HG03469 (cell line): ENCODE results near the gene SRRM1.
"Not testable (repeated sequence)": the region's sequence is repeated elsewhere in the genome, so short reads cannot be mapped to it uniquely, and the experiment has no call there.

ENCODE experiments used
- ATAC-seq: cut with Tn5 transposase; IDR thresholded peaks from one replicate; pipeline ENCODE4 v1.9.1; 2021; ENCODE audit warnings: mild to moderate bottlenecking, moderate library complexity, moderate number of reproducible peaks; ENCODE audit not compliant: unreplicated experiment

The SRRM1 gene

DNA sequence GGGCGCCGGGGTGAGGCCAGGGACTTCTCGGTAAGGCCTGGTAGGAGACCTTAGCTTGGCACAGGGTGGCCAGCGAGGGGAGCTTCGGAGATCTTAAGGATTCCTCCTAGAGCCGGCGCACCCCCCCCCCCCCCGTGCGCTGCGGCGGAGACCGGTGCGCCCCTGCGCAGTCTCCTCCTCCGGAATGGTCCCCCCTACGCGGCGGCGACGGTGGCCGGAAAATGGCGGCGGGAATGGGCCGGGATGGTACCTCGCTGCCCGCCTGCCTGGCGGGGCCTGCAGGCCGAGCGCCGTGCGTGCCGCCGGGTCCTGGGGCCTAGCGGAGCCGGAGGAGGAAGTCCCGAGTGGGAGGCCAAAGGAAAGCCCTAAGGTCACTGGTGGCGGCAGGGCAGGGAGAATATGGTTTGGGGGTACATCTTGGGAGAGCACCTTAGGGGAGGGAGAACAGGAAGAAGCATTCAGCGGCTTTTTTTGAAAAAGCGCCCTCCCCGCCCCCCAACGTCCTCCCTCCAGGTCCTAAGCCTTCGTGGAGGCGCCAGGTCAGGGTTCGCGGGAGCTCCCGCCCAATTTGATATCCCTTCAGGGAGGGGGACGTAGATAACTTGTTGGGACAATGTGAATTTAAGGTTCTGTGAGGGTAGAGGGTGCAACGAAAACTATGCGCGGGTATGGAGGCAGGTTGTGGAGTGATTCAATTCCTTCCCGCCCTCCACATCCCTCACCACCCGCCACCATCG is 429 bp downstream of the SRRM1 start:
- ATAC-seq = no peak

DNA sequence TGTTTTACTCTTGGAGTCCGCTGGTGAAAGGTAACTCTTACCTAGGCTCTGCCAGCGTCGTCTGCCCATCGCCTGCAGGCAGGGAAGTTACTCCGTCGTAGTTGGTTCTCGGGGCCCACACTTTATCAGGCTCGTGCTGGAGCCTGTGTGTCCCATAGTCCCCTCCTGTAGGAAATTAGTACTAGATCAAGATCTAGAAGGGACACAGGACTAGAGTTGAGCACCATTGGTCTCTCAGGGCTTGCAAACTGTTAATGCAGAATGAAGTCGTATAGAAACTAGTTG is 940 bp downstream of the SRRM1 start:
- ATAC-seq = no peak

- ATAC-seq = no peak
These were observed 5.8 kb downstream of the SRRM1 start for GRCh38 chr1:24648919-24649318.

DNA sequence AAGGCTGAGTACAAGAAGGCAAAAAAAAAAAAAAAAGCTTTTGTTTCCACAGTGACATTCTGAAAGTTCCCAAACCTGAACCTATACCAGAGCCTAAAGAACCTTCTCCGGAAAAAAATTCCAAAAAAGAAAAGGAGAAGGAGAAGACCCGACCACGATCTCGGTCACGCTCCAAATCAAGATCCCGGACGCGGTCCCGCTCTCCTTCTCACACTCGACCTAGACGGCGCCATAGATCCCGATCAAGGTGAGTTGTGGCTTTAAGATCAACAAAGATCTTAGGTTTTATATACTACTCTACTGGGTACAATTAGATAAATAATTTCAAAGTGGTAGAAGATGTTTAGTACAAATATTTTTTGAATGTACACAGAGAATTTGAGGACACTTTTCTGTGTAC is 9.3 kb downstream of the SRRM1 start:
- ATAC-seq = no peak

GRCh38 chr1:24654010-24654409 is 10.9 kb downstream of the SRRM1 start:
- no peak for ATAC-seq

GRCh38 chr1:24656046-24656445 is 12.9 kb downstream of the SRRM1 start:
- ATAC-seq = no peak

- no peak for ATAC-seq
These were observed 14.7 kb downstream of the SRRM1 start for GRCh38 chr1:24657781-24658180.

DNA sequence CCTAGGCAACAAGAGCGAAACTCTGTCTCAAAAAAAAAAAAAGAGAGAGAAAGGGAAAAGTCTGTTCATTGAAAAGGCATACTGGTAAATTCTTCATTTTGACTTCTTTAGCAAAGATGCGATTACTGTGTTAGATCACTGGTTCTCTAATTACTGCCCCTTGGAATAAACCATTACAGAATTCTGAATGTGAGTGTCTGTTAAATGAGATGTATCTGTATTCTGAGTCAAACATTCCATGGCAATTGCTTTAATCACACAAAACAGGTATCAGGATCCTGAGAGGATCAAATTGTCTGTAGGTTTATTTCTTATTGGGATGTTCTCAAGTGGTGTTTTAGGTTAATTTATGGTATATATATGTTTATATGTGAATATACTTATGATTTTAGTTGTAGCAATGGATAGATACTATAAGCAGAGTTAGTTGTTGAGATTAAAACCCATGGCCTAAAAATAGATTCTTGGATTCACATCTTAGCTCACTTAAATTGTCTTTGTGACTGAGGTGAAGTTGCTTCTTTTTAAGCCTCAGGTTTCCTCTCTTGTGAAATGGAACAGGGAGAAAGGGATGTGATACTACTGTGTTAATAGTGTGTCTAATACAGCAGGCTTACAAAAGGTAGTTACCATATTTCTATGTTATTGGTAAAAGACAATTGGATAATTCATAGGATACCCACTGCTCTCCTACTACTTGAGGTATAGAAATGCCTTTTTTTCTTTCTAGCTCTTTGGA is 16.2 kb downstream of the SRRM1 start:
- ATAC-seq = no peak

DNA sequence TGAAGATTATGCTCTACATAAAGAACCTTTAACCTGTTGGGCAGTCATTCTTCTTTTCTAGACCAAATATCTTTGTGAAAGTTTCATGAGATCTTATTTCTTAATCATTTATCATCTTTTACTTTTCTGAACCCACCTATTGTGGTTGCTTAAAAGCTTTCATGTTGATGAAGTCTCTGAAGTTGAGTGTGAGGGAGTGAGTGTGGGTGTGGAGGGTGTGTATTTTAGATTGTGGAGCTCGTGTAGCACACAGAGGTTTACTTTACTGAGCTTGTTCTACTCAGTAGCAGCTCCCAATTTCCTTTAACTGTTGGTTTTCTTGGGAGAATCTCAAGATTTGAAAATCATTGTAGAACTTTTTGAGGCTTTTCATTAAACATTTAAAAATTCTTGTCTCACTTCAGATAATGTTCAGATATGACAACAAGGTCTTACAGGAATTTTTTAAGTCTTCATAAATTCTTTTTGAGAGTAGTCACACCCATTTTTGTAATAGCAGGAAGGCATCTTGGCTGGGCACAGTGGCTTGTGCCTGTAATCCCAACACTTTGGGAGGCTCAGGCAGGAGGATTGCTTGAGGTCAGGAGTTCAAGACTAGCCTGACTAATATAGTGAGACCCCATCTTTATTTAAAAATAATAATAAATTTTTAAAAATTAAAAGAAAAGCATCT is 17.0 kb downstream of the SRRM1 start:
- ATAC-seq = no peak

GRCh38 chr1:24664507-24665033 is 21.5 kb downstream of the SRRM1 start:
- ATAC-seq = no peak

GRCh38 chr1:24666794-24667193 is 23.7 kb downstream of the SRRM1 start:
- no peak for ATAC-seq

DNA sequence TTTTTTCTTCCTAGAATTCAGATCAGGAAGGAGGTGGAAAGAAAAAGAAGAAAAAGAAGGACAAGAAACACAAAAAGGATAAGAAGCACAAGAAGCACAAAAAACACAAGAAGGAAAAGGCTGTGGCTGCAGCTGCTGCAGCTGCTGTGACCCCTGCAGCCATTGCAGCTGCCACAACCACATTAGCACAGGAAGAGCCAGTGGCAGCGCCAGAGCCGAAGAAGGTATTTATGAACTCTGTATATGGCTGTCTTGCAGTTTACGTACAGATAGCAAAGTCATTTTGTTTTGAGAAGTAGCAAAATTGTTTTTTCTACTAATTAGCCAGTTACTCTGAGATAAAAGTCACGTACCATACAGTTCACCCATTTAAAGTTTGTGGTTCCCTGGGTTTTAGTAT is 28.3 kb downstream of the SRRM1 start:
- not testable (repeated sequence) for ATAC-seq

GRCh38 chr1:24672686-24673085 is 29.6 kb downstream of the SRRM1 start:
- ATAC-seq = not testable (repeated sequence)

- no peak for ATAC-seq
These were observed 30.2 kb downstream of the SRRM1 start for GRCh38 chr1:24673341-24673740.

- ATAC-seq = not testable (repeated sequence)
These were observed 35.3 kb downstream of the SRRM1 start for GRCh38 chr1:24678421-24678820.

DNA sequence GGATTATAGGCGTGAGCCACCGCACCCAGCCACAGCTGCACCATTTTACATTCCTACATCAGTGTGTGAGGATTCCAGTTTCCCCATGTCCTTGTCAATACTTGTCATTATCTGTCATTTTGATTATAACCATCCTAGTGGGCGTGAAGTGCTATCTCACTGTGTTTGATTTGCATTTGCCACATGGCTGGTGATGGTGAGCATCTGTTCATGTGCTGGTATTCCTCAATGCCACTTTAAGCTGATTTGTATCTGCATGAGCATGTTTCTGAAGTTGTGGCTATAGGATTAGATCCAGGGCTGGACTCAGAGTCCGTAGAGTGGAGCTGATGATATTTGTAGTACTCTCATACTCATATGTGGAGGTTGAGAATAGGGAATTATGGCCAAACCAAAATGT is 36.6 kb downstream of the SRRM1 start:
- ATAC-seq = no peak

DNA sequence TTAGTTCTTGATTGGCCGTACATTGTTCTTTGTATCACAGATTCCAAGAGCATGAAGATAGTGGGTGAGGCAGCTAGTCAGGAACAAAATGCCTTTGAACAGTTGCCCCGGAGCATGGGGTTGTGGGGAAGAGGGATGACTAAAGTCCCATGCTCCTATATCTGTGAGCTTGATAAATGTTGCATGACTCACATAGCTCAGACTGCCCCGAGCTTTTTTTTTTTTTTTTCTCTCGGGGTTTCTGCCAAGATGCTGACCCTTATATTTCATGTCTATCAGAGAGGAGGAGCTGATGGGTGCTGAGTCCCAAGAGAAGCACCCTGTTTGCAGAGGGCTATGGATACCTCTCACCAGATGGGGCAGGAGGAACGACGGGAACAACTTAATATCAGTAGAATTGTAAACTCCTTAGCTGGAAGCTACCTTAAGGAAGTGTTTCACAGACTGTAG is 40.6 kb downstream of the SRRM1 start:
- no peak for ATAC-seq

DNA sequence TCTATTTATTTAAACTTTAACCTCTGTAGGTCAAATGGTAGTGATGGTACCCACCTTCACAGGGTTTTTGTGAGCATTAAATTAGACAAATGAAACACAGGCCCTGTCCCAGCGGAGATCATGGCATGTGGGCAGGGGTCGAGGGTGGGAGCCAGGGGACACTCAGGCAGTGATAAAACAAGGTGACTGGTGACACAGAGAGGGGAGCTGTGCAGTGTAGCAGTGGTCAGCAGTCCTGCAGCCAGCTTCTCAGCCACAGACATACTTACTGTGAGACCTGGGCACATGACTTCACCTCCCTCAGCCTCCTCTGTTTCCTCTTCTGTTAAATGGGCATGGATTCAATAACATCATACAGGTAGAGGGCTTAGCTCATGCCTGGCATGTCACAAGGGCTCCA is 44.9 kb downstream of the SRRM1 start:
- ATAC-seq = no peak

GRCh38 chr1:24688621-24689195 is 45.6 kb downstream of the SRRM1 start:
- no peak for ATAC-seq

- no peak for ATAC-seq
These were observed 47.9 kb downstream of the SRRM1 start for GRCh38 chr1:24691051-24691450.

DNA sequence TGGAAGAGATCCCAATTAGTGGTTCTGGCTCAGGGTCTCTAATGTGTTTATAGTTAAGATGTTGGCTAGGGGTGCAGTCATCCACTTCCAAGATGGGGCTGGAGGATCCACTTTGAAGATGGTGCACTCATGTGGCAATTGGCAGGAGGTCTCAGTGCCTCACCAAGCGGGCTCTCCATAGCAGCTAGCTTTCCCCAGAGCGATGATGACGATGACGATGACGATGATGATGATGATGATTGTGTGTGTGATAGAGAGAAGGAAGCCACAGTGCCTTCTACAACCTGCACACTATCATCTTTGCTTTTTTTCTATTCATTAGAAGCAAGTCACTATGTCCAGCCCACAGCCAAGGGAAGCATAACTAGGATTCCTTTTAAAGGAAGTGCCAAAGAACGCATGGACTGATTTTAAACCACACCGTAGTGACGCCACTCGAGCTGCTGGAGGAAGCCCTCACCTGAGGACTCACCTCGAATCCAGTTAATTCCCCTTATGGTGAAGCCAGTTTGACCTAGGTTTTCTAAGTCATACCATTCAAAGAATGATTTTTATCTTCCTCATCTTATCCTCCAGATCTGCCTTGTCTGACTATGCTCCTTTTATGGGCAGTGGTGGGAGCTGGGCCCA is 49.4 kb downstream of the SRRM1 start:
- no peak for ATAC-seq
